ENCODE data around the gene MRGPRG.

DNA sequence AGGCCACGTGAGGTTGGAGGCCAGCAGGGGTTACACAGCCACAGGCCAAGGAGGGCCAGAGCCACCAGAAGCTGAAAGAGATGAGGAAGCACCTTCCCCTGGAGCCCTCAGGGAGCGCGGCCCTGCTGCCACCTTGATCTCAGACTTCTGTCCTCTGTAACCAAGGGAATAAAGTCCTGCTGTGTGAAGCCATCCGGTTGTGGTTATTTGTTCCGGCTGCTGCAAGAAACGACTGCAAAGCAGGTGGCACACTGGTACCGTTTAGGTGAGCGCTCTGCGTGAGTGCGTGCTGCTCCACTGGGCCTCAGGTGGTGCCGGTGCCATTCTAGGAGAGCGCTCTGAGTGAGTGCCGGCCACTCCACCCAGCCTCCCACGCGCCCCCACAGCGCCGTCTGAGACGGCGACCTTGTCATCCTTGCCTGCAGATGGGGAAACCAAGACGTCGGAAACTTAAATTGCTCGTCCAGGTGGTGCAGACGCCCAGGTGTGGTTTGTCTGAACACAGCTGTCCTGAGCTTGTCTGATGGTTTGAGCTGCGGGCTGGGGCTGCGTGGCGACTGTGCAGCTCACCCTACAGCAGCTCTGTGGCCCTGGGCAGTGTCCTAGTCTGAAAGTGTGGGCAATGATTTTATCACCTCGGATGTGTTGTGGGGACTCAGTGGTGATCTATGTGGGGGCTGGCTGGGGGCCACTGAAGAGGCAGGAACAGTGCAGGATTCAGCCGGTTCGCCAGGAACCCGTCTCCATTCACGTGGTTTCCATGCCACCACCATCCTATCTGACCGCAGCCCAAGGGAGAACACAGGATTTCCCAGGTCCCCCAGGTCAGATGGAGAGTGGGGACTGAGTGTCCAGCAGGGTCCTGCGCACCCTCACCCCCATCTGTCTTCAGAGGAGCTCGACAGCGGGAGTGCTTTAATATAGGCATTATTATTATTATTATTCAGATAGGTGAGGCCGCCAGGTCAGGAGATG is 4.6 kb upstream of the MRGPRG start:
- no peak for TF ChIP-seq ZNF224 (CRISPR knock-in tag; IDR thresholded peaks at IDR 0.05)
- TF ChIP-seq CHD2 (IDR thresholded peaks at IDR 0.05; ENCODE audit: low read depth, low read length) = no peak
- TF ChIP-seq MYC (IDR thresholded peaks at IDR 0.05; ENCODE audit: low read depth, low read length) = no peak
- TF ChIP-seq MYC (CRISPR knock-in tag; IDR thresholded peaks at IDR 0.05; ENCODE audit: borderline replicate concordance, low read depth) = no peak
- no peak for TF ChIP-seq SIN3A (IDR thresholded peaks at IDR 0.05; ENCODE audit: borderline replicate concordance in 2 of 2, control insufficient read depth in 1 of 2, low read depth in 2 of 2, low read length in 2 of 2)
- no peak for TF ChIP-seq EZH2 (IDR thresholded peaks at IDR 0.05; ENCODE audit: borderline replicate concordance, low read depth, low read length)
- TF ChIP-seq, protein P1, sequence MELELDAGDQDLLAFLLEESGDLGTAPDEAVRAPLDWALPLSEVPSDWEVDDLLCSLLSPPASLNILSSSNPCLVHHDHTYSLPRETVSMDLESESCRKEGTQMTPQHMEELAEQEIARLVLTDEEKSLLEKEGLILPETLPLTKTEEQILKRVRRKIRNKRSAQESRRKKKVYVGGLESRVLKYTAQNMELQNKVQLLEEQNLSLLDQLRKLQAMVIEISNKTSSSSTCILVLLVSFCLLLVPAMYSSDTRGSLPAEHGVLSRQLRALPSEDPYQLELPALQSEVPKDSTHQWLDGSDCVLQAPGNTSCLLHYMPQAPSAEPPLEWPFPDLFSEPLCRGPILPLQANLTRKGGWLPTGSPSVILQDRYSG (tag; conservative IDR thresholded peaks at IDR 0.05; ENCODE audit: low read depth) = no peak
- TF ChIP-seq U2AF1 (optimal IDR thresholded peaks at IDR 0.05; ENCODE audit: low read depth, low read length) = no peak
- TF ChIP-seq, protein P2, sequence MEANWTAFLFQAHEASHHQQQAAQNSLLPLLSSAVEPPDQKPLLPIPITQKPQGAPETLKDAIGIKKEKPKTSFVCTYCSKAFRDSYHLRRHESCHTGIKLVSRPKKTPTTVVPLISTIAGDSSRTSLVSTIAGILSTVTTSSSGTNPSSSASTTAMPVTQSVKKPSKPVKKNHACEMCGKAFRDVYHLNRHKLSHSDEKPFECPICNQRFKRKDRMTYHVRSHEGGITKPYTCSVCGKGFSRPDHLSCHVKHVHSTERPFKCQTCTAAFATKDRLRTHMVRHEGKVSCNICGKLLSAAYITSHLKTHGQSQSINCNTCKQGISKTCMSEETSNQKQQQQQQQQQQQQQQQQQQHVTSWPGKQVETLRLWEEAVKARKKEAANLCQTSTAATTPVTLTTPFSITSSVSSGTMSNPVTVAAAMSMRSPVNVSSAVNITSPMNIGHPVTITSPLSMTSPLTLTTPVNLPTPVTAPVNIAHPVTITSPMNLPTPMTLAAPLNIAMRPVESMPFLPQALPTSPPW (CRISPR knock-in tag; IDR thresholded peaks at IDR 0.05) = no peak
- TF ChIP-seq ETV6 (IDR thresholded peaks at IDR 0.05; ENCODE audit: borderline replicate concordance in 1 of 2, low read depth in 2 of 2, low read length in 1 of 2) = no peak
- TF ChIP-seq ETV6 (CRISPR knock-in tag; IDR thresholded peaks at IDR 0.05; ENCODE audit: borderline replicate concordance) = no peak
- TF ChIP-seq PHTF2 (CRISPR knock-in tag; IDR thresholded peaks at IDR 0.05) = no peak
- TF ChIP-seq SMARCB1 (IDR thresholded peaks at IDR 0.05; ENCODE audit: insufficient read length, low read depth) = no peak
- no peak for TF ChIP-seq U2AF2 (optimal IDR thresholded peaks at IDR 0.05; ENCODE audit: low read depth, low read length)

Measured in K562 (cell line).